Dermis blood vessel endothelial cell (primary cell): ENCODE data around the gene IL32. TPM values are rescaled to one million over a fixed set of nuclear protein-coding genes. Genes with fewer than 3 reads are reported as not detected.
"Not testable (repeated sequence)": the region's sequence is repeated elsewhere in the genome, so short reads cannot be mapped to it uniquely, and the experiment has no call there.

Experiments used
- DNase-seq: peaks from one replicate; pipeline ENCODE4 v3.0.0; 2010
- total RNA-seq: library from RNA; depleted of rRNA; stranded (reverse); fragments of >200 nt; gene quantifications from 2 replicates; pipeline ENCODE4 v1.2.3, GENCODE V29; 2014

The IL32 gene
- total RNA-seq, 1 donor from 2014 or later: 133 TPM

DNA sequence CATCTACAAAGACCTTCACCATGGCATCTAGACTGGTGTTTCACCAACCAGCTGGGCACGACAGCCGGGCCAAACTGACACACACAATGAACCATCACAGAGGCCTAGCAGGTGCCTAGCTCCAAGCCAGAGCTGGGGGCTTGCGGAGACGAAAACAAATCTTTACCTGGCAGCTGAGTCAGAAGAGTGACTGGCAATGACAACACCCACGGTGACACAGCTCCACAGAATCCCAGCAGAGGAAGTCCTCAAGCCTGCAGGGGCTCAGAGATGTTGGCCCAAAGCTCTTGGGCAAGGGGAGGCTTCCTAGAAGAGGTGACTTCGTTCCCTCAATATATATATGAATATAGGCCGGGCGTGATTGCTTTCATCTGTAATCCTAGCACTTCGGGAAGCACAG lies 13.9 kb upstream of the IL32 start:
- no peak for DNase-seq

DNA sequence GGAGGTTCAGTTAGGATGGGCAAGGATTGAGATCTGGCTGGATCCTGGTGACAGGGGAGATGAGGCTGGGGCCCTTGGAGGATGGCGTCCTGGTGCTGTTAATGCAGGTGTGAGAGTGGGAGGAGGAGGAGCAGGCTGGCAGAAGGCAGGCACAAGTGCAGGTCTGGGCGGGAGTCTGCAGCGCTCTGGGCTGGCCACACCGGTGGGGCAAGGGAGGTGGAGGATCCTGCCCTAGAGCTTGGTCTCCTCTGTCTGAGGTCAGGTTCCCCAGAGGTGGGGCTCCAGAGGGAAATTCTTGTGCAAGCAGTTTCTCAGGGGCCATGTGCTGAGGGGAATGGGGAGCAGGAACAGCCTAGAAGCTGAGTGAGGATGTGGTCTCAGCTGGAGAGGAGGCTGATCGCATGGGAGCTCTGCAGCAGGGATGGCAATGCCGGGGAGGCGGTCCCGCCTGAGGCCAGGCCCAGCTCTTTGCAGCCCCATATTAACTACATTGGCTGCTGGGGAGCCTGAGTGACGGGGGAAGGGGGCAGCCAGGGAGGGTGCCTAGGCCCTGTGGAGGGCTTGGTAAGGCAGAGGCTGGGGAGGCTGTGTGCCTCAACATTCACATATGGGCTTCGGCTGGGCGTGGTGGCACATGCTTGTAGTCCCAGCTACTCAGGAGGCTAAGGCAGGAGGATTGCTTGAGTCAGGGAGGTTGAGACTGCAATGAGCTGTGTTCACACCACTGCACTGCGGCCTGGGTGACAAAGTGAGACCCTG lies 12.7 kb upstream of the IL32 start:
- not testable (repeated sequence) for DNase-seq

DNA sequence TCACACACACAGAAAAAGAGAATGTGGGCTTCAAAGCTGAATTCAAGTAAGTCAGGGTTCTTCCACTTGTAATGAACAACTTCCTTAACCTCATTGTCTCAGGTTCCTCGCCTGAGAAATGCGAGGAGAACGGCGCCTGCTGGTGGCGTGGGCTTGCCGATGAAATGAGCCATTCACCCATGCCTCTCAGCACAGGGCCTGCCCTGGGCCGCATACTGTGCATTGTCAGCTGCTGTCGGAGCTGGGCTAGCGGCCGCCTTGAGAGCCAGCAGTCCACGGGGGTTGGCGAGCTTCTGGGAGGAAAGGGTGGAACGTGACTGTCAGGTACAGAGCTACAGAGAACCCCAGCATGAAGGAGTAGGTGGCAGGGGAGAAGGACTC lies 12.1 kb upstream of the IL32 start:
- DNase-seq: not testable (repeated sequence)

DNA sequence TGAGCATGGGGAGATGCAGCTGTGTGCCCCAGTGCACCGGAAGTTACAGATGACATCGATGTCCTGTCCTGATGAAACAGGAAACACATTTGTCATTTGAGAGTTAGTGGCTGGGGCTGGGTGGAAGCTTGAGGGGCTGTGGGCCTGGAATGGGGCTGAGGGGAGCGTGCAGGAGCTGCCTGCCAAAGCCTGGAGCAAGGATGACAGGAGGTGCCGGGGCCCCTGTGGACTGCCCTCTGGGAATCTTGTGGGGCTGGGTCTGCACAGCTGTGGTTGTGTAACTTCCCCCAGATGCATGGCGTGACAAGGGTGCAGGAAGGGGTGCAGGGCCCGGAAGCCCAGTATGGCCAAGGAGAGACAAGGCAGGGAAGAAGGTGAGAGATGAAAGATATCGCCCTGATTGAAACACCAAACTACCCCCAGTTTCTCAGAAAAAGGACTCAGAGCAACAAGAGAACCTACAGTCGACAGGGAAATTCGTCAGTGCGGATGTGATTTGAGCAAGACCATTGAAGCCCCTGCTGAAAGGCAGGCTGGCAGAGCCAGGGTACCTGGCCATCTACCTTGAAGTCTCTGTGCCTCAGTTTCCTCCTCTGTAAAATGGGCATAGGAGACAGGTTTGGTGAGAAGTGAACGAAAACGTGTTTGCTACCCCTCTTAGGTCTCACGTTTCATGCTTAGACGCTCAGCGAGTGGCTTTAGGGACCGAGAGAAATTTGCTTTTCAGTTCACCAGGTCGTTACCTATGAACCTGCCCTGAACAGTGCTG lies 10.3 kb upstream of the IL32 start:
- no peak for DNase-seq

DNA sequence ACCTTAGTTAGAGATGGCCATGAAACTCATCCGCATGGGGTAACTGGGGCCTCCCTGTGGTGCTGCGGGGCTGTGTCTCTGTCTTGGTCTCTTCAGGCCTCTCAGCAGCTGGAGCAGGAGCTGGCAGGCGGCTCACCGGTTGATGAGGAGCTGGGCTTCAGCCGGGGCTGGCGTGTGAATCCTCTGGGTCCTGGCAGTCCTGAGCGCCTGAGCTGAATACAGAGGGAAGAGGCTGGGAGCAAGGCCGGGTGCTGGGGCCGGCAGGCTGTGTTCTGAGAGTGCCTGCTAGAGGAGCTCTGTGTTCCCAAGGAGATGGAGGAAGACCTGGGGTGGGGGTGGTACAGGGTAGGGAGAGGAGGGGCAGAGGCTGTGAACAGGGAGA lies 9.7 kb upstream of the IL32 start:
- not testable (repeated sequence) for DNase-seq

DNA sequence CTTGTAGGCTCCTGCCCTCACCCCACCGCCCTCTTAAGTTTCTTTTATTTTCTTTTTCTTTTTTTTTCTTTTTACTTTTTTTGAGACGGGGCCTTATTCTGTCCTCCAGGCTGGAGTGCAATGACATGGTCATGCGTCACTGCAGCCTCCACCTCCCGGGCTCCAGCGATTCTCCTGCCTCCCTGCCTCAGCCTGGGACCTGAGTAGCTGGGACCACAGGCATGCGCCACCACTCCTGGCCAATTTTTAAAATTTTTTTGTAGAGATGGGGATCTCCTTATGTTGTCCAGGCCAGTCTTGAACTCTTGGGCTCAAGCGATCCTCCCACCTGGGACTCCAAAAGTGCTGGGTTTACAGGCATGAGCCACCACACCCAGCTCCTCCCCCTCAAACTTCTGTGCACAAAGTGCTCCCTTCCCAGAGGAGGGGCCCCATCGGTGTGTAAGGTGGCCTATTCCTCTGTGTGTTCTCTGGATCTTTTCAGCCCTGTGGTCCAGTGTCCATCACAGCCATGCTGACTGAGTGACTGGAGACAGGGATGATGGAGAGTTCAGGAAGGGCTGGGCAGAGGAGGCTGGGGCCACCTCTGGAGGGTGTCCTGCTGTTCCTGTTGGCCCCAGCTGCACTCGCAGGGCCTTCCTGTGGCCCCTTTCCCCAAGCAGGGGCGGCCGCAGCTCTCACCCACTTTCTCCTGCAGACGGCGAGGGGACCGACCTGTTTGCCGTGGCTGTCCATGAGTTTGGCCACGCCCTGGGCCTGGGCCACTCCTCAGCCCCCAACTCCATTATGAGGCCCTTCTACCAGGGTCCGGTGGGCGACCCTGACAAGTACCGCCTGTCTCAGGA lies 8.9 kb upstream of the IL32 start:
- DNase-seq: no peak

DNA sequence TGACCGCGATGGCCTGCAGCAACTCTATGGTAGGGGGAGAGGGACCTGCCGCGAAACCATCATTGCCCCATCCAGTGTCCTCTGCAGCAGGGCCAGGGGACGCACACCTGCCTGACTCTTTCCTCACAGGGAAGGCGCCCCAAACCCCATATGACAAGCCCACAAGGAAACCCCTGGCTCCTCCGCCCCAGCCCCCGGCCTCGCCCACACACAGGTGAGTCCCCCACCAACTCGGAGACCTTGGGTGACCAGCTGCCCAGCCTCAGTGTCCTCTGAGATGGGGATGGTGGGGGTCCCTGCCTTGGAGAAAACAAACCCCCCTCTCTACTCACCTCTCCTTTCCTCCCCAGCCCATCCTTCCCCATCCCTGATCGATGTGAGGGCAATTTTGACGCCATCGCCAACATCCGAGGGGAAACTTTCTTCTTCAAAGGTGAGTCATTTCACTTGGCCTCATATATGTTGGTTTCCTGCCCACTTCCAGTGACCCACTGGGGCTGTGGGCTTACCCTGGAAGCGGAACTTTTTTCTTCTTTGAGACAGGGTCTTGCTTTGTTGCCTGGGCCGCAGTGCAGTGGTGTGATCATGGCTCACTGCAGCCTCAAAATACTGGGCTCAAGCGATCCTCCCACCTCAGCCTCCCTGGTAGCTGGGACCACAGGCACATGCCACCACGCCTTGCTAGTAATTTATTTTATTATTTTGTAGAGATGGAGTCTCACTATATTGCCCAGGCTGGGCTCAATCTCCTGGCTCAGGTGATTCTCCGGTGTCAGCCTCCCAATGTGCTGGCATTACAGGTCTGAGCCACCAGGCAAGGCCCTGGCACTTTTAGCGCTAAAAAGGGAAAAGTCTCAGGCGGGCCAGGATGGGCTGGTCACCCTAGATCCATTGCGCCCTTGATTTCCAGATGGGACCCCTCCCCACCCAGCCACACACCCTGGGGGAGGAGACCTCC lies 8.0 kb upstream of the IL32 start:
- no peak for DNase-seq

DNA sequence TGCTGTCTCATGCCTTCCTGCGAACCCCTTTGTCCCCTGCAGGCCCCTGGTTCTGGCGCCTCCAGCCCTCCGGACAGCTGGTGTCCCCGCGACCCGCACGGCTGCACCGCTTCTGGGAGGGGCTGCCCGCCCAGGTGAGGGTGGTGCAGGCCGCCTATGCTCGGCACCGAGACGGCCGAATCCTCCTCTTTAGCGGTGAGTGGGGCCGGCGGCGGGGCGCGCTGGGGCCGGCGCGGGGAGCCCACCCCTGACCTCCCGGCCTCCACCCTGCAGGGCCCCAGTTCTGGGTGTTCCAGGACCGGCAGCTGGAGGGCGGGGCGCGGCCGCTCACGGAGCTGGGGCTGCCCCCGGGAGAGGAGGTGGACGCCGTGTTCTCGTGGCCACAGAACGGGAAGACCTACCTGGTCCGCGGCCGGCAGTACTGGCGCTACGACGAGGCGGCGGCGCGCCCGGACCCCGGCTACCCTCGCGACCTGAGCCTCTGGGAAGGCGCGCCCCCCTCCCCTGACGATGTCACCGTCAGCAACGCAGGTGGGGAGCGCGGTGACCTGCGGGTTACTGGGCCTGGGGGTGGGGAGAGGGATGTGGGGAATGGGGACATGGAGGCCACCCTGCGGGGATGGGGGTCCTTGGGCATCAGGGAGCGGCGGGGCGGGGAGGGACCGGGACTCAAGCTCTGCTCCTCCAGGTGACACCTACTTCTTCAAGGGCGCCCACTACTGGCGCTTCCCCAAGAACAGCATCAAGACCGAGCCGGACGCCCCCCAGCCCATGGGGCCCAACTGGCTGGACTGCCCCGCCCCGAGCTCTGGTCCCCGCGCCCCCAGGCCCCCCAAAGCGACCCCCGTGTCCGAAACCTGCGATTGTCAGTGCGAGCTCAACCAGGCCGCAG lies 7.1 kb upstream of the IL32 start:
- DNase-seq: peak; percentile 54

DNA sequence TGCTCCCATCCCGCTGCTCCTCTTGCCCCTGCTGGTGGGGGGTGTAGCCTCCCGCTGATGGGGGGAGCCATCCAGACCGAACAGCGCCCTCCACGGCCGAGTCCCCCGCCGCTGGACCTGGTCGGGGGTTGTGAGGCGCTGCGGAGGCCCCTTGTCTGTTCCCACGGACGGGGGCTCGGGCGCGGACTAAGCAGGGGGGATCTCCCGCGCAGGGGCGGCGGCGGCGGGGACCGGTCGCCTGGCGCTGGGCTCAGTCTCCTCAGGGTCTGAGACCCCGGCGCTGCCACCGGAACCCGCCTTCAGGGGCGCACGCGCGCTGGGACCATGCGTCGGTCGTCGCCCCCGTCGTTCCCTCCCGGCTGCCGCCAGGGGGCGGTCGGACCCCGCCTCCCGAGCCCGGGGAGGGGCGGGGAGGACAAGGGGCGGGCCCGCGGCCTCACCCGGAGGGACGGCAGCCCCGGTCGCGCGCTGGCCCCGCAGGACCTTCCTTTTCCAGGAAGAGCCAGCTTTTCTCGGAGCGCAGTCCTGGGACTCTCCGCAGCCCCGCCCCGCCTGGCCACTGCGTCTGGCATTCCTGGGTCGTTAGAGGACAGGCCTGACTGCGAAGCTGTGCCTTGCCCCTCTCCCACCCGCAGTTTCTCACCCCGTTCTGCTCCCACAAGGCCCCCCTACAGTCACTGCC lies 6.3 kb upstream of the IL32 start:
- peak; percentile 88 for DNase-seq

DNA sequence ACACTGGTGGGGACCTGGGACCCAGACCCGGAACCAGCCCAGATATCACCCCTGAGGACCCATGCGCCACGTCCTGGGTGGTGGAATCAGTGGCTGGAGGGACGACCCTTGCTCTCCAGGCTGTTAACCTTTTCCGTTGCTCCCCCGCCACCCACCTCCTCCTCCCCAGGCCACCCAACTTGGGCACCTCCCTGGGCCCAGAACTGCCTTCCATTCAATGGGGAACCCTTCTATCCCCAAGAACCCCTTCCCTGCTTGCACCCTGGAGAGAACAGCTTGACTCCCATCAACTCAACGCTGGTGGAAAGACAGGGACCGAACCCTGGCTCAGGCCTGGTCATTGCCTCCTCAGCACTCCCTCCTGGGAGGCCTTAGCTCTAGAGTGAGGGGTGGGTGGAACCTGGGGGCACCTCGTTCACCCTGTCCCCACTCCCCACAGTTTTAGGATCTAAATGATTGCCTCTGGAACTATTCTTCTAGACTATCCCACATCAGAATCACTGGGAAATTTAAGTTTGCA lies 5.7 kb upstream of the IL32 start:
- DNase-seq: no peak

DNA sequence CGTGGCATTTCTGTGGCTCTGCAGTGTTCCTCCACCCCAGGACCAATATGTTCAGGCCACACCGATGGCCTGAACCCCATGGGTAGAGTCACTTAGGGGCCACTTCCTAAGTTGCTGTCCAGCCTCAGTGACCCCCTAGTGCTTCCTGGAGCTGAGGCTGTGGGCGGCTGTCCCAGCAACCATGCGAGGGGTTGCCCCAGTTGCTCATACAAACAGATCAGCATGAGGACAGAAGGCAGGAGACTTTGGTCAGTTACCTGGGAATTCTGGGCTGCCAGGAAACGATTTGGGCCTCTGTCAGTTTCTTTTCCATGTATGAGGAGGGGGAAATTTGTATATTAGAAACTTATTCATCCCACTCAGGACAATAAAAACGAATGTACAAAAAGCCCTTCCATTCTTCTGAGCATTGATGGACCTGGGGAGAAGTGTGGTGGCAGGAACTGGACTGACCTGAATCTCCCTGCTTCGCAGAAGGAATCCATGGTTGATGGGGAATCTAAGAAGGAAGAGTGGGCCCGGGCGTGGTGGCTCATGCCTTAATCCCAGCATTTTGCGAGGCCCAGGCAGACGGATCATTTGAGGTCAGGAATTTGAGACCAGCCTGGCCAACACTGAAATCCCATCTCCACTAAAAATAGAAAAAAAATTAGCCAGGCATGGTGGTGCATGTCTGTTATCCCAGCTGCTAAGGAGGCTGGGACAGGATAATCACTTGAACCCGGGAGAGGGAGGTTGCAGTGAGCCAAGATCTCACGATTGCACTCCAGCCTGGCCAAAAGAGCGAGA lies 4.9 kb upstream of the IL32 start:
- DNase-seq: no peak

DNA sequence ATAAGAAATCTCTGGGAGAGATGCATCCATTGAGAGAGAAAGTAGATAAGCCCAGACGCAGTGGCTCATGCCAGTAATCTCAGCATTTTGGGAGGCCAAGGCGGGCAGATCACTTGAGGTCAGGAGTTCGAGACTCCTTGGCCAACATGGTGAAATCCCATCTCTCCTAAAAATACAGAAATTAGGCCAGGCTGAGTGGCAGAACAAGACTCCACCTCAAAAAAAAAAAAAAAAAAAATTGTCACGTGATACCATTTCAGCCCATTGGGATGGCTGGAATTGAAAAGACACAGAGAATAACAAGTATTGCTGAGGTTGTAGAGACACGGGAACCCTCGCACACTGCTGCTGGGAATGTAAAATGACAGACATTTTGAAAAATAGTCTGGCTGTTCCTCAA lies 2.9 kb upstream of the IL32 start:
- no peak for DNase-seq

DNA sequence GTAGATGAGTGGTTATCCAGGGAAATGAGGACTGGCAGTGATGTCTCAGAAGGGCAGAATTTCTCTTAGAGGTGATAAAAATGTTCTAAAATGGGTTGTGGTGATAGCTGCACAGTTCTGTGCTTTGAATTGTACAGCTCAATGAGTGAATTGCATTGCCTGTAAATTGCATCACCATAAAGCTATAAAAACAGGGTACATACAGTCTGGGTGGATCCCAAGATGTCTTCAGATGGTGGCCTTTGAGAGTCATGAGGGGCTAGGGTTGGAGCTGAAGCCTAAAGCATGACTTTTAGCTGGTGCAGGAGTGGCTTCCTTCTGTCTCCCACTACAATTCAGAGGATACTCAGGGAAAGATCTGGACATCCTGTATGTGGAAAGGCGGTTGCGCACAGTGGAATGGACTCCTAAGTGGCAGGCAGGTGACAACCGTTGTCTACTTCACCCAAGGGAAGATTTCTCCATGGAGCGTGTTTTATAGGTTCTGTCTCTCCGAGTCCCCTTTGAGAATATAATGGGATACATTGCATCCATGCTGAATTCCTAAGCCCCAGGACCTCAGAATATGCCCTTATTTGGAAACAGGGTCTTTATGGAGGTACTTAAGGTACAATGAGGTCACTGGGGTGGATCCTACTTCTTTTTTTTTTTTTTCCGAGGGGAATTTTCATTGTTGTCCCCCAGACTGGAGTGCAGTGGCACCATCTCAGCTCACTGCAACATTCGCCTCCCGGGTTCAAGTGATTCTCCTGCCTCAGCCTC lies 1.6 kb upstream of the IL32 start:
- DNase-seq: no peak

DNA sequence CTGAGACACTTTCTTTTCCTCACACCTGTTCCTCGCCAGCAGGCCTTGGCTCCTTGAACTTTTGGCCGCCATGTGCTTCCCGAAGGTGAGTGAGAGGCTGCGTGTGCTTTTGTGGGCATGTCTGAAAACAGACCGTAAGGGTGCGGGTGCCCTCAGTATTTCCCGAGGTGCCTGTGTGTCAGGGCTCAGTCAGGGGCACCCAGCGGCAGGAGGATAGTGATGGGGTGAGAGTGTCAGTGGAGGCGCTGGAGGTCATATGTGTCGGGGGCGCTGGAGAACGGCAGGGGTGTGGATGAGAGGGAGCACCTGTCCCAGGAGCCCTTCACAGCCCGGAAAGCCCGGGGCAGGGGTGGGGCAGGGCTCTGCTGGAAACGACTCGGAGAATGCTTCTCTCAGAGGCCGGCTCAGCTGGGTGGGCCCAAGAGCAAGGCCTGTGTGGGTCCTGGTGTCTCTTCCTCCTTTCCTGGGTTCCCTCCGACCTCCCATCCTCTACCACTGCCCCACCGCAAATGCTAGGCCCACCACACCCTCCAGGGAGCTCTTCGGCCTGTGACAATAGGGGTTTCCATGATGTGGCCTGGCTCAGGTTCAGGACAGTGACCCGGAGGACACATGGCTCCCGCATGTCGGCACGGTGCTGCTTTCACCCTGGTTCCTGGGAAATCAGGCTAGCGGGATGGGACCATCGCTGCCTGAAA lies 451 bp downstream of the IL32 start:
- DNase-seq: no peak

DNA sequence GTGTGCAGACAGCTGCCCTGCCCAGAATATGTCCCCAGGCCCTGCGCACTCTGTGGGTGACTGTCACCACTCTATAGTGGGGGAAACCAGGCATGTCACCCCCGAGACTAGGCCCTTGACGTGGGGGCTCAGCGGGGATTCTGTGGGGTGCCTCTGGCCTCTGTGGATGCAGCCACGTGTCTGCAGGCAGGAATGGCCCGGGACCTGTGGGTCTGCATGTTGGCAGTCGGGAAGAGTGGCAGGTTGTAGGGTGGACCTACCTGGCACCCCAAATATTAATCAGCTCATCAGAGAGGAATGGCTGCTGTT lies 954 bp downstream of the IL32 start:
- DNase-seq: no peak

DNA sequence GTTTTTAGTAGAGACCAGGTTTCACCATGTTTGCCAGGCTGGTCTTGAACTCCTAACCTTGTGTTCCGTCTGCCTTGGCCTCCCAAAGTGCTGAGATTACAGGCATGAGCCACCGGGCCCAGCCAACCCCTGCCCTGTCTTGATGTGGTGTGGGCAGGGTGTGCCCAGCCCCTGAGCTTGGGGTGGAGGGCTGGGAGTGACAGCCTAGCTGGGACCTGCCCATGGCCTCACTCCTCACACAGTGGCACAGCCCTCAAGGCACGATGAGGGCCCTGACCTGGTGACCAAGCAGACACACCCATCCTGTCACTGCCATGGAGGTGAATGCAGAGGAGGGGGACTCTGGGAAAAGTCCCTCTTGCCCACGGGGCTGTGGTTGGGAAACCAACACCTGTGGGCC lies 3.0 kb downstream of the IL32 start:
- no peak for DNase-seq

DNA sequence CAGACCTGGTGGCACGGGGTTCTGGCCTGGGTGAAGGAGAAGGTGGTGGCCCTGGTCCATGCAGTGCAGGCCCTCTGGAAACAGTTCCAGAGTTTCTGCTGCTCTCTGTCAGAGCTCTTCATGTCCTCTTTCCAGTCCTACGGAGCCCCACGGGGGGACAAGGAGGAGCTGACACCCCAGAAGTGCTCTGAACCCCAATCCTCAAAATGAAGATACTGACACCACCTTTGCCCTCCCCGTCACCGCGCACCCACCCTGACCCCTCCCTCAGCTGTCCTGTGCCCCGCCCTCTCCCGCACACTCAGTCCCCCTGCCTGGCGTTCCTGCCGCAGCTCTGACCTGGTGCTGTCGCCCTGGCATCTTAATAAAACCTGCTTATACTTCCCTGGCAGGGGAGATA lies 3.7 kb downstream of the IL32 start:
- not testable (repeated sequence) for DNase-seq

DNA sequence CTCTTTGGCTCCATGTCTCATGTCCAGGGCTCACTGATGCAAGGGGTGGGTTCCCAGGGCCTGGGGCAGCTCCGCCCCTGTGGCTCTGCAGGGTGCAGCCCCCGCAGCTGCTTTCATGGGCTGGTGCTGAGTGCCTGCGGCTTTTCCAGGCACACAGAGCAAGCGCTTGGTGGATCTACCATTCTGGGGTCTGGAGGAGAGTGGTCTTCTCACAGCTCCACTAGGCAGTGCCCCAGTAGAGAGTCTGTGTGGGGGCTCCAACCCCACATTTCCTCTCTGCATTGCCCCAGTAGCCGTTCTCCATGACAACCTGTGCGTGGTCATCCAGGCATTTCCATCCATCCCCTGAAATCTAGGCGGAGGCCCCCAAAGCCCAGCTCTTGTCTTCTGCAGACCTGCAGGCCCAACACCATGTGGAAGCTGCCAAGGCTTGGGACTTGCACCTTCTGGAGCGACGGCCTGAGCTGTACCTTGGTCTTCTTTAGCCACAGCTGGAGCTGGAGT lies 5.2 kb downstream of the IL32 start:
- no peak for DNase-seq
